DMS153 (cell line): ENCODE data around the gene BCL2.

Experiments used
- DNase-seq: peaks from one replicate; lab custom pipeline; 2025; lab: John Stamatoyannopoulos, UW

BCL2 gene

GRCh38 chr18:63284827-63285733, 34.5 kb downstream of the BCL2 start:
- no peak for DNase-seq

DNA sequence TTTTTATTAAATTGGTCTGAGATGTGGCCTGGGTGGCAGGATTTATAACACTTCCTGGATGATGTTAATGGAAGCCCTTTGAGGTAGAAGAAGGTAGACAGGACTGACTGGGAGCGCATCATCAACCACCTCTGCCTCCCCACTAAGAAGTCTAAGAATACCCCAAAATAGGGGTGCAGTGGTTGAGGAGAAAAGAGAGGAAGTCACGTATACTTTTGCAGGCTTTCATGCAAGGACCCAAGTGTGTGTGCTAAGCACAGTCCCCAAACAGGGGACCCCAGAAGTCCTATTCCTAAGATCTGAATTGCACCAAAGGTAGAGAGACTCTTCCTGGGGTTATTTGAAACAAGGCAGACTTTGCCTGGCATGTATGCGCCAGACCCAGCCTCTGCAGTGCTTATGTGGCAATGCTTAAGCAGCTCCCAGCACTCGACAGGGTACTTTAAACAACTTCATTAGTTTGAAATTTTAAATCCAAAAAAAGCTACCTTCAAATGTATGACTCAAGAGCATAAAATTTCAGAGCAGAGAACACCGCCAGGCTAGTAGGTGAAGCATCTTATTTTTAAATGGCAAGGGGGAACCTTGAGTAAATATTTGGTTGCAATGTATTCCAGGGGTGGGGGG, 35.3 kb downstream of the BCL2 start:
- no peak for DNase-seq

GRCh38 chr18:63283305-63284094, 36.1 kb downstream of the BCL2 start:
- no peak for DNase-seq

DNA sequence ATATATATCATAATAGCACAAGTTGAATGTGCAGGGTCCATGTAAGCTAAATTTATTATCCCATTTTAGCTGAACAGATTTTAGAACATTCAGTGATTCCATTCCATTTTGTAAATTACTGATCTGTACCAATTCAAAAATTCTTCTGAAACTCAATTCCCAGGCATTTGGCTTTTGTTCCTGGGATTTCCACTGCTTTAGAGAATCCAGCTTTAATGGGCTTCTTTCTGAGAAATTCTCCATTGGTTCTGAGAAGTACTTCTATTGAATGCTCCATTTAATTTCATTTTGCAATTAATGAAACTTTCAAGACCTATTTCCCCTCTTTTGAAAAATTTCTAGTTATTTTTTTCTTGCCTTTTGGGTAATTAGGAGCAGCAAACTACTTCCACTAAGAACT, 36.8 kb downstream of the BCL2 start:
- DNase-seq, result no peak

- no peak for DNase-seq
Observed at GRCh38 chr18:63273222-63273927, 46.2 kb downstream of the BCL2 start.

DNA sequence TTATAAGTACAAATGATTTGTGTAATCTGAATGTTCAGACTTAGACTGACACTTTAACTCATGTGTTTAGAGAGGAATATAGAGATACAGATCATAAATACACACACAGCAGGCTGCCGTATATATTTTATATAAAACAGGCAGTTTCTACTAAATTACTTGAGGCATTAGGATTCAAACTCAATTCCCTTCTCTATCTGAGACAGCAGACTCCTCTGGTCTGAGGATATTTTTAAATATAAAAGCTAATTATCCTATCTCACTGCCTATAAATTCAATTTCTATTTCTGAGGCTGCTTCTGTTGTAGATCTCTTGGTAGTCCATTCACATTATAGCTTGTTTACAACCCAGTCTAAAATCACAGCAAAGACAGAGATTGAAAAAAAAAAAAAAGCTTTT, 46.9 kb downstream of the BCL2 start:
- DNase-seq, result no peak

DNA sequence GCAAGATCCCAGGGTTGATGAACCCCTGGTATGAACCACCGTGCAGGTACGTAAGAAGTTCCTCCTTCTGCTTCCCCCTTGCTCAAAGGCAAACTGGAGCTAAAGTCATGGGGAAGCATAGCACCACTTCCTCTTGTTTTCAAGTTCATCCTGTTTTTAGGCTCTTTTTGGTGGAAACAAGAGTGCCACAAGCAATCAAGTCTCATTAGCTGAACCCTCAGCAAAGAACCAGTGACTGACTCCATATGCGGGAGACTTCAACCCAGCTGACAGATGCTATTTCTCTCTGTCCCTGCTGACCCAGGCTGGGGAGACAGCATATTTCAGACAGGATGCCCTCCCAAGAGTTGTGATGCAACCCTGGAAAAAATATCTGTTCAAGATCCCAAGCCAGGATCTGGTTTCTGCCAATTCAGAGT, 47.7 kb downstream of the BCL2 start:
- DNase-seq, result no peak

DNA sequence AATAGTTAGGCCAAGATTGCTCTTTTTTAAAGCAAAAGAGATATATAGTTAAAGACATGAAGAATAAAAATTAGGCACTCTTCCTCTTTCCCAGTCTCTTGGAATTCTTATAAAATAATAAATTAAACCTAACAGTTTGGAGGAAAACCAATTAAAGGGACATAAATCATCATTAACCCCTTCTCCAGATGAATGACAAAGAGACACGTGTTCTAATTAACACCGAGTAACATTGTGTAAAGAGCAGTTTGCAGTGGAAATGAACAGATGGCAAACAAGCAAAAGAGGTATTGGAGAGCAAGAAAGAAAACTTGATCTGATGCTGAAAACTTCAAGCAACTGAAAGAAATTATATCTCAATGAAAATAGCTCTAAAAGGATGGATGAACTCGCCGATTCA, 48.4 kb downstream of the BCL2 start:
- no peak for DNase-seq

DNA sequence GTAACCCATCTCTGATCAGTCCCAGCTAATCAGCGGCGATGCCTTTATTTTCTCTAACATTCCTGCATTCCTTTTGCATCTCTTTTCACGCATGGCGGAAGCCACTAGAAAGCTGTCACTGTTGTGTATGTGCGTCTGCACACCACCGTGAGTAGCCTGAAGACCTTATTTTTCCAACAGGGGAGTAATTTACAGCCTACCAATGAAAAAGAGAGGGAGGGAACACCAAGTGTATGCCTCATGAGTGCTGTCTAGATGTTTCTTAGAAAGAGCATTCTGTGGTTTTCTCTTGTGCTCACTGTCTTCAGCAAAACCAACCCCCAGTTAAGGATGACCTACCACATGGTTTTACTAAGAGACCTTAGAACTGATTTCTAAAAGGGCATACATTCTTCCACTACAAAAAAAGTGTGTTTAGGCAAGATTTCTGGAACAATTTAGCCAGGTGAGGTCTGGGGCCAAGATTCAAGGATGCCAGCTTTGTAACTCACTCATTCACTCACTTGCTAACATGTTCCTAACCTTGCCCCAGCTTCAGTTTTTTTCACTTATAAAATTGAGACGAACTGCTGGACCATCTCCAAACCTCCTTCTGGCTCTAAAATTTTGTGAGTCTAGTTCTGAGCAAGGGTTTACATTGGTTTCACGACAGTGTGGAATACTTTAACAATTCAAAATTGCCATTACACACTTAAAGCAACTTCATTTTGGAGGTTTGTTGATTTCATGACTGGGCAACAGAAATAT, 51.4 kb downstream of the BCL2 start:
- DNase-seq, result no peak

DNA sequence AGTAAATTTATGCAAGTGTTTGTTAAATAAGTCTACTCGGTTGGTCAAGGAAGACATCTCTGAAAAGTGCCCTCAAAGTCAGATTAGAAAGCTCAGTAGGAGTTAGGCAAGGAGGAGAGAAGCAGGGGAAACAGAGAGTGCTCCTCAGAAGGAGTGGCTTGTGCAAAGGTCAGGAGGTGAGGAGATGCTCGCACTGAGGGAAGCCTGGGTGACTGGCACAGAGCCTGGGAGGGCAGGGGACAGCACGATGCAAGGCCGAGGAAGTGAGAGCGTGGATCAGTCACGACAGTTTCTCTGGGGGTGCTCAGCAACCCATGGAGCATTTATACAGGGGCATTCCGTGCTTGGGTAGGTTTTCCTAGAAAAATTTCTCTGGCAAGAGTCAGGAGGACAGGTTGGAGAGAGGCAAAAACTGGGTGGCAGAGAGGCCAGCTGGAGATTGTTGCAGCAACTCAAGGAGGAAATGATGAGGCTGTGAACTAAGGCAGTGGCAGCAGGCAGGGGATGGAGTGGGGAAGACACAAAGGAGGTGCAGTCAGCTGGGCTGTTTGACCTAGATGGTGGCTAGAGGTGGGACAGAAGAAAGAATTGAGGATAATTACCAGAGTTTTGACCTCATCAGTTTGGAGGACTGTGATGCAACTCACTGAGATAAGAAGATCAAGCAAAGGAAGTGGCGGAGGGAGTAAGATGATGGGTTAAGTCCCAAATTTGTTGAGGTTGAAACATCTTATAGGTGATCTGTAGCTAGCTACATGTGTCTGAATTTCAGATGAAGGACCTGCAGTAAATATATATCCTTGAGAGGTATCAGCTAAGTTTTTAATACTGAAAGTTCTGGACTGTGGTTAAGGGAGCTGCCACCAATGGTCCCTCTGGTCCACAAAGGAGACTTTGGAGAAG, 52.4 kb downstream of the BCL2 start:
- DNase-seq, result no peak

- DNase-seq, result no peak
Observed at GRCh38 chr18:63265326-63265725, 54.2 kb downstream of the BCL2 start.

DNA sequence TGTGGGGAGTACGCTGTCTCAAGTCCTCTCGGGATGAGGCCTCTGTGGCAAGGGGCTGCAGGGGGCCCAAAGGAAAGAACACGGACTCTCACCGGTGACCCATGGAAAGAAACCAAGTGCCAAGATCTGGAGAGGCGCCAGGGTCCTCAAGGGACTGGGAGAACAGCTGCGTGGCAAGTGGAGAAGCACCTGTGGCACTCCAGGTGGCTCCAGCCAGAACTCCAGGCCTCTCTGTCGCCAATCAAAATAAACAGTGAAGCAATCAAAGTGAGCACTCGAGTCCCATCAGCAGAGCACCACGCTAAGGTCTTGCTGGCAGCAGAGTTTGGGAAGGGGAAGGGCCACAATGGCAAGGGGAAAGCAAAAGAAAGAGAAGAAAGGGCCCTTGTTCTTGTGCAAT, 54.7 kb downstream of the BCL2 start:
- DNase-seq, result peak; percentile 84

- no peak for DNase-seq
Observed at GRCh38 chr18:63263444-63263843, 56.1 kb downstream of the BCL2 start.

DNA sequence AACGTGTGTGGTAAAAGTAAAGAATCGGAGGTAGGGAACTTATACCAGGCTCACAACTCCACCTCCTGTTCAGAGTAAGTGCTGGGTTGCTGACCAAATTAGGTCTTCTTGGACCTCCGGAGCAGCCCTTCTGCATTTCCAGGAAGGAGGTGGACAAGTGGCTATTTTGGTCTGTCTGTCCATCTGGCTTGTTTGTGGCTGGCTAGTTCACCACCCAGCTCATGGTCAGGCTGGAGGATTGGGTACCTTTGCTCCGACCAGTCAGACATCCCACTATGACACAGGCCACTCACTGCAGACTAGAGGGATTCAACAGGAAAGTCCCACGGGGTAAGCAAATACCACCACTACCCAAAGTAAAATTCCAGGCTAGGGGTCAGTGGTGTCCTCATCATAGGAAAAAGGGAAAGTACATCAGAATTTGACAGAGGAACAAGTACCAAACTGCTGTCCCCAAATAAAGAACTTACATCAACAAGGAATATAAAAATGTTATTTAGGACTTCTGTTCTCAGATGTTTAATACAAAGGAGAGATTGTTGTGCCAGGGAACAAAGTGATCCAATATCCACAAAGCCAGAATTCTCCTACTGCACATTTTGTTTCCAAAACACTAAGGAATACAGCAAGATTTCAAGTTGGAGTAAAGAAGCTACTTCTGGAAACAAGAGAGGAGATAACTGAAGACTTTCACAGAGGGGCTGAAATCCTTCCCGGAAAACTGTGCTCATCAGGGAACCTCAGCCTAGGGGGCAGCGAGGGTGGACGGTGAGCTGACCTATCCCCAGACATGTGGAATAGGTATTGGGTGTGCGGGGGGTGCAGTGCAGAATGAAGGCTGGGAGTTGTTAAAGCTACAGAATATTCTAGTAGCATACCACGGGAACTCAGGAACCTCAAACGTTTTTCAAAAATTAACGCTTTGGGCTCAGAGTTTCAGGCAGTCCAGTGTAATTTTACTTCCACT, 56.9 kb downstream of the BCL2 start:
- no peak for DNase-seq

- no peak for DNase-seq
Observed at GRCh38 chr18:63261029-63261428, 58.5 kb downstream of the BCL2 start.

- no peak for DNase-seq
Observed at GRCh38 chr18:63260380-63260754, 59.2 kb downstream of the BCL2 start.

DNA sequence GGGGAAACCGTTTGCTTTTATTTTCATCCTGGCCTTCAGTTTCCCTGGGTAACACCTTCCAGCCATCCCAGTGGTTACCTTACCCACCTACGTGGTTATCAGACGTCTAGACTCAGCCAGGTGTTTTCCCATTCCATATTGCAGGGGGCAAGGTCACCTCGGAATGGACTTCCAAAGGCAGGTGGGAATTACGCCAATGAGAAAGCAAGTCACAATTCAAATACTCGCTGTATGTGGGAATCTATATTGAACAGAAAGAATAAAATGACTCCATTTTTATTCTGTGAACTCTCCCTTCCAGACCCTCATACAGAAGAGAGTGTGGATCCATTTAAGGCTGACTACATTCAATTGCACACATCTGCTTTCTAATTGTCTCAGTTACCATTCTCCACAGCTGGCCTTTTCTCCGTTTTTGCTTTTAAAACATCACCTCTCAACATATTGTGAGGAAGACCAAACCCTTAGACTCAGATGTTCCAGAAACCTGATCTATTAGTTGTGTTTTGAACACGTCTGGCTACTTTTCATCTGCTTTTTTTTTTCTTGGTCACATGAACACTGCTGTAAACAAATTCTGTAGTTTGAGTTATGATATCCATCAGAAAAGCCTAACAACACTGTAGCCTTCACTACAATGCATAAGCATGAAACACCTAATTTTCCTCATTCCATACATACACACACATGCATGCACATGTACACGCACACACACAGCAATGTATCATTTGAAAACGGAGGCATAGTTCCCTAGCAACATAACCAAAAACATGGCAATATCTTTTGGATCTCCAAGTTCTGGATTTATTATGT, 59.8 kb downstream of the BCL2 start:
- no peak for DNase-seq
